DOHH2 (cell line): ENCODE results near the gene SPIRE2.

Experiments
- EZH2phosphoT487 ChIP-seq: fragments of 200-600 bp; sonication (generic); IDR thresholded peaks from 2 replicates; pipeline ENCODE4 v1.6.1; 2017; ENCODE audit warnings: borderline replicate concordance, mild to moderate bottlenecking, antibody characterized with exemption, low read length, moderate library complexity, mixed read lengths
- TF ChIP-seq, protein P1 (sequence below): fragments of 200-600 bp; sonication (generic); IDR thresholded peaks from one replicate; pipeline ENCODE4 v1.5.1; 2014; ENCODE audit warnings: antibody characterized with exemption, mild to moderate bottlenecking, low read depth, low read length; ENCODE audit not compliant: poor library complexity, severe bottlenecking

DNA sequence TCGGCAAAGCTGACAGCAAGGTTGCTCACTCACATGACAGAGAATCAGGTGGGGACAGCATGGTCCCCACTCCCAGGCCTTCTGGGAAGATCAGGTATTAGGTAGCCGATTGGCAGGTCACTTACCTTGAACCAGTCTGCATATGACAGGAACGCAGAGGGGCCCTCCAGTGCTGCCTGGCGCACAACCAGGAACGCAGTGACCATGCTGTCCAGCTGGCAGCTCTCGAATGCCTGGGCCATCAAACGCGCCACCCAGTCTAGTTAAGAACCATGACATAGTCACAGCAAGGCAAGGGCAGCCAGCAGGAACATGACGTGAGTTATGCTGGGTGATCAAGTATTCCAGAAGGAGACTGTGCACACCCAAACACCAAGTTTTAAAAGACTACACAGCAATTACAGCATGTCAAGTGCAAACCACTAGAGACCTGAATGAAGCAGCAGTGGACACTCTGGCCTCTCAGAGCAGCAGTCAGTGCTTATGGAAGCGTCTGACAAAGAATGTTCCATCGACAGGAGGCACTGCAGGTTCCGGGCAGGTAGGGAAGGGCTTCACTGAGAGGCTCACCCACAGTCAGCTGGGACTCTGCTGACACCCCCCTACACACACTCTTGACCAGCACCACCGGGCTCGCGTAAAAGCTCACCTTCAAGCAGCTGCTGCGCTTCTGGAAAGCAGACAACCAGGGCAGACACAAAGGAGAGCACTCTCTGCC, 36.8 kb upstream of the SPIRE2 start:
- TF ChIP-seq, protein P1, sequence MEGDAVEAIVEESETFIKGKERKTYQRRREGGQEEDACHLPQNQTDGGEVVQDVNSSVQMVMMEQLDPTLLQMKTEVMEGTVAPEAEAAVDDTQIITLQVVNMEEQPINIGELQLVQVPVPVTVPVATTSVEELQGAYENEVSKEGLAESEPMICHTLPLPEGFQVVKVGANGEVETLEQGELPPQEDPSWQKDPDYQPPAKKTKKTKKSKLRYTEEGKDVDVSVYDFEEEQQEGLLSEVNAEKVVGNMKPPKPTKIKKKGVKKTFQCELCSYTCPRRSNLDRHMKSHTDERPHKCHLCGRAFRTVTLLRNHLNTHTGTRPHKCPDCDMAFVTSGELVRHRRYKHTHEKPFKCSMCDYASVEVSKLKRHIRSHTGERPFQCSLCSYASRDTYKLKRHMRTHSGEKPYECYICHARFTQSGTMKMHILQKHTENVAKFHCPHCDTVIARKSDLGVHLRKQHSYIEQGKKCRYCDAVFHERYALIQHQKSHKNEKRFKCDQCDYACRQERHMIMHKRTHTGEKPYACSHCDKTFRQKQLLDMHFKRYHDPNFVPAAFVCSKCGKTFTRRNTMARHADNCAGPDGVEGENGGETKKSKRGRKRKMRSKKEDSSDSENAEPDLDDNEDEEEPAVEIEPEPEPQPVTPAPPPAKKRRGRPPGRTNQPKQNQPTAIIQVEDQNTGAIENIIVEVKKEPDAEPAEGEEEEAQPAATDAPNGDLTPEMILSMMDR: no peak
- no peak for TF ChIP-seq EZH2phosphoT487
